Measurements from ENCODE around the gene FAXDC2. TPM values are rescaled to one million over a fixed set of nuclear protein-coding genes. Genes with fewer than 3 reads are reported as not detected.

Gene FAXDC2
- total and polyA plus RNA-seq, 2 of the 13 experiments (the other 11 are each of a cell fraction or from before 2014, with no cell fraction given) = 4.7 to 58.8 TPM

- TF ChIP-seq MAZ (IDR thresholded peaks at IDR 0.05; ENCODE audit: borderline replicate concordance, low read depth, low read length) (no peak), MAZ (CRISPR knock-in tag; IDR thresholded peaks at IDR 0.05; ENCODE audit: low read depth) (peak; percentile 46; the same call in 1 of the 2 replicates), ZFP41 (CRISPR knock-in tag; IDR thresholded peaks at IDR 0.05; ENCODE audit: borderline replicate concordance) (no peak), HIVEP1 (CRISPR knock-in tag; IDR thresholded peaks at IDR 0.05) (peak; percentile 85), ZNF430 (CRISPR knock-in tag; IDR thresholded peaks at IDR 0.05) (peak; percentile 85), KAT7 (CRISPR knock-in tag; IDR thresholded peaks at IDR 0.05; ENCODE audit: borderline replicate concordance) (no peak), TBP (CRISPR knock-in tag; IDR thresholded peaks at IDR 0.05) (no peak), ELF3 (CRISPR knock-in tag; IDR thresholded peaks at IDR 0.05) (0 out of 2 replicates have a peak, but pooled peaks have one; percentile 11), TRIM22 (IDR thresholded peaks at IDR 0.05) (no peak), HDAC6 (IDR thresholded peaks at IDR 0.05; ENCODE audit: low read depth, low read length) (no peak), ZBTB25 (CRISPR knock-in tag; IDR thresholded peaks at IDR 0.05) (no peak; the same call in 1 of the 2 replicates), ZNF563 (CRISPR knock-in tag; IDR thresholded peaks at IDR 0.05) (peak; percentile 39; the same call in 1 of the 2 replicates)
- TF ChIP-seq, protein P1, sequence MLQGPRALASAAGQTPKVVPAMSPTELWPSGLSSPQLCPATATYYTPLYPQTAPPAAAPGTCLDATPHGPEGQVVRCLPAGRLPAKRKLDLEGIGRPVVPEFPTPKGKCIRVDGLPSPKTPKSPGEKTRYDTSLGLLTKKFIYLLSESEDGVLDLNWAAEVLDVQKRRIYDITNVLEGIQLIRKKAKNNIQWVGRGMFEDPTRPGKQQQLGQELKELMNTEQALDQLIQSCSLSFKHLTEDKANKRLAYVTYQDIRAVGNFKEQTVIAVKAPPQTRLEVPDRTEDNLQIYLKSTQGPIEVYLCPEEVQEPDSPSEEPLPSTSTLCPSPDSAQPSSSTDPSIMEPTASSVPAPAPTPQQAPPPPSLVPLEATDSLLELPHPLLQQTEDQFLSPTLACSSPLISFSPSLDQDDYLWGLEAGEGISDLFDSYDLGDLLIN (CRISPR knock-in tag; IDR thresholded peaks at IDR 0.05; ENCODE audit: borderline replicate concordance) = no peak
- TF ChIP-seq, protein P2, sequence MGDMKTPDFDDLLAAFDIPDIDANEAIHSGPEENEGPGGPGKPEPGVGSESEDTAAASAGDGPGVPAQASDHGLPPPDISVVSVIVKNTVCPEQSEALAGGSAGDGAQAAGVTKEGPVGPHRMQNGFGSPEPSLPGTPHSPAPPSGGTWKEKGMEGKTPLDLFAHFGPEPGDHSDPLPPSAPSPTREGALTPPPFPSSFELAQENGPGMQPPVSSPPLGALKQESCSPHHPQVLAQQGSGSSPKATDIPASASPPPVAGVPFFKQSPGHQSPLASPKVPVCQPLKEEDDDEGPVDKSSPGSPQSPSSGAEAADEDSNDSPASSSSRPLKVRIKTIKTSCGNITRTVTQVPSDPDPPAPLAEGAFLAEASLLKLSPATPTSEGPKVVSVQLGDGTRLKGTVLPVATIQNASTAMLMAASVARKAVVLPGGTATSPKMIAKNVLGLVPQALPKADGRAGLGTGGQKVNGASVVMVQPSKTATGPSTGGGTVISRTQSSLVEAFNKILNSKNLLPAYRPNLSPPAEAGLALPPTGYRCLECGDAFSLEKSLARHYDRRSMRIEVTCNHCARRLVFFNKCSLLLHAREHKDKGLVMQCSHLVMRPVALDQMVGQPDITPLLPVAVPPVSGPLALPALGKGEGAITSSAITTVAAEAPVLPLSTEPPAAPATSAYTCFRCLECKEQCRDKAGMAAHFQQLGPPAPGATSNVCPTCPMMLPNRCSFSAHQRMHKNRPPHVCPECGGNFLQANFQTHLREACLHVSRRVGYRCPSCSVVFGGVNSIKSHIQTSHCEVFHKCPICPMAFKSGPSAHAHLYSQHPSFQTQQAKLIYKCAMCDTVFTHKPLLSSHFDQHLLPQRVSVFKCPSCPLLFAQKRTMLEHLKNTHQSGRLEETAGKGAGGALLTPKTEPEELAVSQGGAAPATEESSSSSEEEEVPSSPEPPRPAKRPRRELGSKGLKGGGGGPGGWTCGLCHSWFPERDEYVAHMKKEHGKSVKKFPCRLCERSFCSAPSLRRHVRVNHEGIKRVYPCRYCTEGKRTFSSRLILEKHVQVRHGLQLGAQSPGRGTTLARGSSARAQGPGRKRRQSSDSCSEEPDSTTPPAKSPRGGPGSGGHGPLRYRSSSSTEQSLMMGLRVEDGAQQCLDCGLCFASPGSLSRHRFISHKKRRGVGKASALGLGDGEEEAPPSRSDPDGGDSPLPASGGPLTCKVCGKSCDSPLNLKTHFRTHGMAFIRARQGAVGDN (CRISPR knock-in tag; IDR thresholded peaks at IDR 0.05) = peak; percentile 91
- TF ChIP-seq, protein P3, sequence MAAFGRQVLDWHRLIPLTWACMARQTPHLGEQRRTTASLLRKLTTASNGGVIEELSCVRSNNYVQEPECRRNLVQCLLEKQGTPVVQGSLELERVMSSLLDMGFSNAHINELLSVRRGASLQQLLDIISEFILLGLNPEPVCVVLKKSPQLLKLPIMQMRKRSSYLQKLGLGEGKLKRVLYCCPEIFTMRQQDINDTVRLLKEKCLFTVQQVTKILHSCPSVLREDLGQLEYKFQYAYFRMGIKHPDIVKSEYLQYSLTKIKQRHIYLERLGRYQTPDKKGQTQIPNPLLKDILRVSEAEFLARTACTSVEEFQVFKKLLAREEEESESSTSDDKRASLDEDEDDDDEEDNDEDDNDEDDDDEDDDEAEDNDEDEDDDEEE (CRISPR knock-in tag; IDR thresholded peaks at IDR 0.05) = no peak
- TF ChIP-seq, protein P4, sequence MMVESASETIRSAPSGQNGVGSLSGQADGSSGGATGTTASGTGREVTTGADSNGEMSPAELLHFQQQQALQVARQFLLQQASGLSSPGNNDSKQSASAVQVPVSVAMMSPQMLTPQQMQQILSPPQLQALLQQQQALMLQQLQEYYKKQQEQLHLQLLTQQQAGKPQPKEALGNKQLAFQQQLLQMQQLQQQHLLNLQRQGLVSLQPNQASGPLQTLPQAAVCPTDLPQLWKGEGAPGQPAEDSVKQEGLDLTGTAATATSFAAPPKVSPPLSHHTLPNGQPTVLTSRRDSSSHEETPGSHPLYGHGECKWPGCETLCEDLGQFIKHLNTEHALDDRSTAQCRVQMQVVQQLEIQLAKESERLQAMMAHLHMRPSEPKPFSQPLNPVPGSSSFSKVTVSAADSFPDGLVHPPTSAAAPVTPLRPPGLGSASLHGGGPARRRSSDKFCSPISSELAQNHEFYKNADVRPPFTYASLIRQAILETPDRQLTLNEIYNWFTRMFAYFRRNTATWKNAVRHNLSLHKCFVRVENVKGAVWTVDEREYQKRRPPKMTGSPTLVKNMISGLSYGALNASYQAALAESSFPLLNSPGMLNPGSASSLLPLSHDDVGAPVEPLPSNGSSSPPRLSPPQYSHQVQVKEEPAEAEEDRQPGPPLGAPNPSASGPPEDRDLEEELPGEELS (CRISPR knock-in tag; IDR thresholded peaks at IDR 0.05) = no peak
Measured at GRCh38 chr5:154857530-154858296, 7.3 kb upstream of the FAXDC2 start (continued).

Data from HepG2 (cell line).